ENCODE data around the gene MICAL3.

Gene MICAL3

DNA sequence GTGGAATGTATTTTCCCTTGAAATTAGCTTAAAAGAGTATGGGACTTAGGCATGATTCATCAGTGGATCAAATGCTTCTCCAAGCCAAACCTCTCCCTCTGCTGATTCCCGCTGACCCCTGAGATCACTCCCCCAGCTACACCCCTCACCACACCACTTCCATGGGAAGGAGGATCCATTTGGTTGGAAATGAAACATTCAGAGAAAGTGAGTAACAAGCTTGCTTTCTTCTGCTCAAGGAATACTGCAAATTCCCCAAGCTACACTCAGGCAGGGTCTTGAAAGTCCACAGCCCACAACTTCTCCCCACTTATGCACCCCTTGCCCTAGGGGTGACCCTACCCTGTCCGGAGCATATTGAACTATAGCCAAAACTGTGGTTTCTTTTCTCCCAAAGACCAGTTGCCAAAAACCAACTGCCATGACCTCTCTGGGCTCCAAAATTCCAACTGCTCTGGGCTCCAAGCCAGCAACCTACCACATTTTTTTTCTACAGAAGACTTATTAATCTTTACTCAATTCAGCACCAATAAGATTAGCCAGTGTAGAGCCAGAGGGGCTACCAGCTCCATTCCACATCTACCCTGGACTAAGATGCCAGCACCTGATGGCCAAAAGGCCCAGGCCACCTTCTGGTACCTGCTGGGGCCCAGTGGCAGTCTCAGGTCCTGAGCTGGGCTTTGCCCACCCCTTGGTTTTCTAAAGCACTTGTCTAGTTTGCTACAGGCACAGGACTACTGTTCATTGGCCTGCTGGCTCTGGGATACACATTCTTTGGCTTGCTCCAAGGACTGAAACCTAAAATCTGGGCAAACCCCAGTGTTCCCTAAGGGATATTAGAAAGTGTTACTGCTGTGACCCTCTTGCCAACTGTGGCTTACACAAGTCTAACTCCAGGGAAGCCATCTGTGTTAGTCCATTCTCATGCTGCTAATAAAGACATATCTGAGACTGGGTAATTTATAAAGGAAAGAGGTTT is 101.1 kb downstream of the MICAL3 start:
- DNase-seq = no peak

DNA sequence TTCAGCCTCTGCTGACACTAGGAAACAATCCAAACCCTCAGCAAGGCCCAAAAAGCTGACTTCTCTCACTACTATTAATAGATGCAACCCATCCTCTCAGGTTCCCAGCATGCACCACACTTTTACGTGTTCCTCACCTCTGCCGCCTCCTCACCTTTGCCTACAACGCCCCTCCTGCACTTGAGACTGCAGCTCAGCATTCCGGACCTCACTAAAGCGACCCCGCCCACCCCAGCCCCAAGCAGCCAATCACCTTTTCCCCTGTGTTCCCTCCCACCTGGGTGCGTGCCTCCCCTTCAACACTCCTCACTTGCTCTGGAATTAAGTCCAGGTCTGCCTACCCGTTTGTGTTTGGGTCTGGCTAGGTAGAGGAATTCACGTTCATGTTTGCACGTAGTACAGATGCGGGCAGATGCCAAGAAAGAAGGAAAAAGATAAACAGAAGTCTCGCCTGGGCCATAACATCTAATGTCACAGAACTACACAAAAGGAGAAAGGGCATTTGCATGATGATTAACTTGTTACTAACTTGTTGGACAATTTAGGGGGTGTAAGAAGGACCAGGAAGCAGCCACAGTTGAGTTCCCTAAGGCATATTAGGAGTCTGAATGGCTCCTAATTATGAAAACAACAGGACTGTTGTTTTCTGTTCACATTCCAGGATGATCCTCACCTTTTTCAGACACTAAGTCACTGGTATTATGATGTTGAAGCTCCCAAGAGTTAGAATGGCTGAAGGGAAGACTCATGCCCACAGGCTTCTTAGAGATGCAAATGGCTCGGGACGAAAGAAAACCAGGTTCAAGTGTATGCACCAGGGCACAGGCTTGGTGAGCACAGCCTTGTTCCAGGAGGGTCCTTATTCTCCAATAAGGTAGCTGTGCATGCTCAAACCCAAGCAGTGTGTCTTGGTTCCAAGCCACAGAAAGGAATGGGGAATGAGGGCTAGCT is 102.2 kb downstream of the MICAL3 start:
- no peak for DNase-seq

DNA sequence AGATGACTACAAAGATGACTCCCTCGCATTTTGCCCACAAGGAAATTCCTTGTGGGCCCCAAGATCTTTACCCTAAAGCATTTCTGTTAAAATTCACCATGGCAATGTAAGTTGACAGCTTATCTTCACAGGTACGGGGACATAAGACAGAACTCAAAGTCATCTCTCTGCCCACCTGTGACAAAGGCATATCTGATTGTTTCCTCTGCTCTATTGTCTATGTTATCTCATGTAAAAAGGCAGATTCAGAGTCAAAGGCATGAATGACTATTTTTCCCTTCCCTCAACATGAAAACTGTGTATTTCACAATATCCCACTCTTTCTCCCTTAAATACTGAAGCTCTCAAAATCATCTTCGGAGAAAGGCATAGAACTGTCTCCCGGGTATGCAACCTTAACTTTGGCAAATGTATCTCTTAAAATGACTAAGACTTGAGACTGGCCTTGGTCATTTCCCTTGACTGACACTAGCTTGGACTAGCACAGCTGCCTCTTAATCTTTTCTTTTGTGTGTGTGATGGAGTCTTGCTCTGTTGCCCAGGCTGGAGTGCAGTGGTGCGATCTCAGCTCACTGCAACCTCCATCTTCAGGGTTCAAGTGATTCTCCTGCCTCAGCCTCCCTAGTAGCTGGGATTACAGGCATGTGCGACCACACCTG is 103.2 kb downstream of the MICAL3 start:
- no peak for DNase-seq

DNA sequence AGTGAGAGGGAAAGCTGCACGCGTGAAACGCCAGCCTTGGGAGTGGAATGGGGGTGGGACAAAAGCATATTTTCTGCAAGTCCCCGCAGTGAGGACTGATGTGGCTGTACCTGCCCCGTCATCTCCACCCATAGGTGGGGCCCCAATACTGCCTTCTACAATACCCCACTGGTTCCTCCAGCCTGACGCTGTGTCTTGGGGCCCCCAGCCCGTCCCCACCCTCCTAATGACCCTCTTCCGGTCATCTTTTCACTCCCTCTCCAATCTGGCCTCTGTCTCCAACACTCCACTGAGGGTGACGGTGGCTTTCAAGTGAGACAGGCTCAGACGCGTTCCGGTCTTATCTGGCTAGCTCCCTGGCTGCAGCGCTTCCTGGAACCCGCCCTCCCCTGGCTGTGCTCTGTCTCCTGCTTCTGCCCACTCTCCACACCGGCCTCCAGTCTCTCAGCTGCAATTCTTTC is 104.2 kb downstream of the MICAL3 start:
- no peak for DNase-seq

DNA sequence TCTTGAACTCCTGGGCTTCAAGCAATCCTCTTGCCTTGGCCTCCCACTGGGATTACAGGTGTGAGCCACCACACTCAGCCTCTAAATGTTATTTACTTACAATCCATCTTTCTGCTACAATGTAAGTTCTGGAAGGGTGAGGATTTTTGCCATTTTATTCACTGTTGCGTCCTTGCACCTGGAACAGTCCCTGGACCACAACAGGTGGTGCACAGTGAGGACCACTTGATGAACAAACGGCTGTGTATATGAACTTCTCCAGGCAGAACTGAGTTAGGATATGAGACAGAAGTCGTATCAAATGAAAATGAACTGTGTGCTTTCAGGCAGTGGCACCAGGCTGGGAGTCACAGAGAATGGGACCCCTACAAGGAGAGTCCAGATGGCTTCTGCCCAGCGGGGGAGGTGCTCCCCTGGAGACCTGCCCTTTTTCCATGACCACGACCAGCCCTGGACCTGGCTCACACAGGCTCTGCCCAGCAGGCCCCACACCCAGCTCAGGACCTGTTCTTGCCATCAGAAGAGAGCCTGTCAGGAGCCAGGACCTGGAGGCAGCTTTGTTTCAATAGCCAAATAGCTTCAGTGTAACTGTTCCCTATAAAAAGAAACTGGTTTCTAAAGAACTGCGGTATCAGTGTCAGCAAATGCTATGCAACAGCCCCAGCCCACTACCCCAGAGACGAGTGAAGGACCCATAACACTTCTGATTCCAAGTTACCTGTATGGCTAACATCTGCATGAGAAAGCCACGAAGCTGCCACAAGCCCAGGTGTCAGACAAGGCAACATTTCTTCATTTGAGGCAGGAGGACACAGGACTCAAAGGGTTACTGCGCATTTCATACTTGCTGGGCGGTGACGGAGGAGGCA is 104.9 kb downstream of the MICAL3 start:
- DNase-seq = no peak

DNA sequence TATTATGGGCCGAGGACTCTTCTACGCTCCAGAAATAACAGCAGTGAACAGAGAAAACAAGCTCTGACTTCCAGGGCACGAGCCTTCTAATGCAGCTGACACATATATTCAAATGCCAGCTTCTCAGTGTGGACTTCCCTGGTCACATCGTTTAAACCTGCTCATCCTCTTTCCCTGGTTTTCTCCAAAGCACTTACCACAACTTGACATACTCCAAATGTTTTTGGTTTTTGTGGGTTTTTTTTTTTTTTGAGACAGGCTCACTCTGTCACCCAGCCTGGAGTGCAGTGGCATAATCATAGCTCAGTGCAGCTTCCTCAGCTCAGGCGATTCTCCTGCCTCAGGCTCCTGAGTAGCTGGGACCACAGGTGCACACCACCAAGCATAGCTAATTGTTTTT is 105.5 kb downstream of the MICAL3 start:
- no peak for DNase-seq

DNA sequence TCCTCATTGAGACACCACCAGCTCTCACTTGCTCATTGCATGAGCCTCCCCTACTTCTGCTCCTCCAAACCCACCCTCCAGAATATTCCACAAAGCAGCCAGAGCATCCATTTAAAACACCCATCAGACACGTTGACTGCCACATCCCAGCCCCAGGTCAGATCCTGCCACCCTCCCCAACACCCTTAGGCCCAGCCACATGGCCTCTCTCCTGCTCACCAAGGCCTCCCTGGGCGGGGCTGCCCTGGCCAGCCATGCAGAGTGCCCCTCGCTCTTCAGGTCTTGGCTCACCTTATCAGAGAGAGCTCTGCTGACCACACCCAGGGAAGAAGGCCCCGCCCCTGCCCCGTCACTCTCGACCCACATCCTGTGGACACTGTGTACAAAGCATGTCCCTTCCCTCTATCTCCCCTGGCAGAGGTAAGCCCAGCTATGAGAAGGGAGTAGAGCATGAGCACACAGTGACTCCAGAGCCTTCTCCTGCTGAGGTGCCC is 106.8 kb downstream of the MICAL3 start:
- DNase-seq = no peak

DNA sequence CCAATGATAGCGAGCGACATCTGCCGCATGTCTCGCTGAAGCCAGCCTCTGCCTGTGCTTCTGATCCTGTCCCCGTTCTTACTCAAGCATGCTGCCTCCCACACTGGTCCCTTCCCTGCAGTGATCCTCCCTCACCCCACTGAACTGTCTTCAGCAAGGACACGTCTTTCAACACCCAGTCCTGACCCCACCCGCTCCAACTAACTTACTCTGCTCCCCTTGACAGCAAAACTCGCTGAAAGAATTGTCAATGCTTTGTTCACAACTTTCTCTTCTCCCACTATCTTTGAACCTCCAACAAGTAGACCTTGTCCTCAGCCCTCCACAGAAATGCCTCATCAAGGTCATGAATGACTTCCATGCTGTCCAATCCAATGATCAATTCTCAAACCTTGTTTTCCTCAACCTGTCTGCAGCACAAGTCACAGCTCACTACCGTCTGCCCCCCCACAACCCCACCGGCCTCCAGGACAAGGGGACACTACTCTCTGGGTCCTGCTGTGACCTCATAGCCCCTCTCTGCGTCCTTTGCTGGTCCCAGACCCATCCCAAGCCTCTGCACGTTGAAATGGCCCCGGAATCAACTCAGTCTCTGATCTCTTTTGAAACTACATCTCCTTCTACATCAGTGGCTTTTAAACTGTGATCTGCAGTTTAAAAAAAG is 108.0 kb downstream of the MICAL3 start:
- DNase-seq = no peak

DNA sequence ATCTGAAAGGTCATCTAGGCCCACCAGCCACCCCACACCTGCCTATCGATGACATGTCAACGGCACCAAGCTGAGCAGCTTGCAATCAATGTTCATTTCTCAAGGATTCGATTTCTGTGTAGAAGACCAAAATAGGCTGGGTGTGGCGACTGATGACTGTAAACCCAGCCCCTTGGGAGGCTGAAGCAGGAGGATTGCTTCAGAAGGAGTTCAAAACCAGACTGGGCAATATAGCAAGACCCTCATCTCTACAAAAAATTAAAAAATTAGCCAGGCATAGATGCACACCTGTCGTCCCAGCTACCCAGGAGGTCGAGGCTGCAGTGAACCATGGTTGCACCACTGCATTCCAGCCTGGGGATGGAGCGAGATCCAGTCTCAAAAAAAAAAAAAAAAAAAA is 108.7 kb downstream of the MICAL3 start:
- DNase-seq = no peak

DNA sequence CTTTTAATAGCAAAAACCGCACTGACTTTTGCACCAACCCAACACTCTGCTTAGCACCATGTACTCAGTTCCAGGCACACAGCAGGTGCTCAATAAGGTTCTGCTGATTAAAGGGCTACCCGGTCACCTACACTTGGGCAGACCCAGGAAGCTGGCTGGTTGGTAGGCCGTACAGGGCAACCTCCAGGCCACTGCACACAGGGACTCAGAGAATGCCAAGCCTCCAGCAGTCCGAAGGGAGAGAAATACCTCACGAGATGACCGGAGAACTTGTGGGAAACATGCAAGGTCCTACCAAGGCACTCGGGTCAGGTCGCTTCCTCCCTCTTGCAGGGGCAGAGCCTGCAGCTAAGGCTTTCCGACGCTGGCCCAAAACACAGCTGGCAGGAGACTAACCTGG is 109.2 kb downstream of the MICAL3 start:
- no peak for DNase-seq

DNA sequence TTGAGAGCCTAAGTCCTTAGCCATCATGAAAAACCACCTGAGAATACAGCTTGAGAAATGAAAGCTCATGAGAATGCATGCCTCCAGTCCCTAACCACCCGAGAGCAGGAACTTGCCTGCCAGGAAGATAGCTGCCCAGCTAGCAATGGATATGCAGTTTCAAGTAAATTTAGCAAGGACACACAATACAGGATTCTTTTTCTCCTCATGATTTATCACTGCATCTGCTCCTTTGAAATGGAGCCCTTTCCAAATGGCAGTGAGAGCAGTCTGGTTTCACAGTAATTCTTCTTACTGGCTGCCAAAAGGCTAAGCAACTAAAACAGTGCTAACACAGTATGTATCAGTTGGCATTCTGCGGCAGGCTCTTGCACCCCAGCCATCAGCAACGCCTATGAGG is 109.9 kb downstream of the MICAL3 start:
- no peak for DNase-seq

DNA sequence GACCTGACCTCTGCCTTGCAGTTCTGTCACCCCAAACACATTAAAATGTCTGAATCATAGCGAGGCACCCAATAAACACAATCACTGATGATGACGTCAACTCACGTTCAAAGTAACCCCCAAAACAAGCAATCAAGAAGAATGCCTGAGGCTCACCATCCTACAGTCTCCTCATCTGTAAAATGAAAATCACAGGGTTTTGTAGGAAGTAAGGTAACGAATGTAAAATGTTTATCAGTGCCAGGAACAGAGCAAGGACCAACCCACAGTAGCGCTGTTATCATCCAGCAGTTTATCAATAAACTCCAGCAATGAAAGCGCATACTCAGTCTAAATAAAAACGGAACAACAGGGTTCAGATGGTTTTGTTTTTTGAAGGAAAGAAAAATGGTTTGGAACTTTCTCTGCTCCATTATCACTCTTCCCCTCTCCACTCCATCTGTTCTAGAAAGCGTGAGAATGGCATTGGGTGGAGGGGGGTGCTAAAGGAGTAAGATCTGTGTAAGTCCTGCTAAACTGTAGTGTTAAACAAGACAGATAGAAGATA is 110.5 kb downstream of the MICAL3 start:
- DNase-seq = no peak

DNA sequence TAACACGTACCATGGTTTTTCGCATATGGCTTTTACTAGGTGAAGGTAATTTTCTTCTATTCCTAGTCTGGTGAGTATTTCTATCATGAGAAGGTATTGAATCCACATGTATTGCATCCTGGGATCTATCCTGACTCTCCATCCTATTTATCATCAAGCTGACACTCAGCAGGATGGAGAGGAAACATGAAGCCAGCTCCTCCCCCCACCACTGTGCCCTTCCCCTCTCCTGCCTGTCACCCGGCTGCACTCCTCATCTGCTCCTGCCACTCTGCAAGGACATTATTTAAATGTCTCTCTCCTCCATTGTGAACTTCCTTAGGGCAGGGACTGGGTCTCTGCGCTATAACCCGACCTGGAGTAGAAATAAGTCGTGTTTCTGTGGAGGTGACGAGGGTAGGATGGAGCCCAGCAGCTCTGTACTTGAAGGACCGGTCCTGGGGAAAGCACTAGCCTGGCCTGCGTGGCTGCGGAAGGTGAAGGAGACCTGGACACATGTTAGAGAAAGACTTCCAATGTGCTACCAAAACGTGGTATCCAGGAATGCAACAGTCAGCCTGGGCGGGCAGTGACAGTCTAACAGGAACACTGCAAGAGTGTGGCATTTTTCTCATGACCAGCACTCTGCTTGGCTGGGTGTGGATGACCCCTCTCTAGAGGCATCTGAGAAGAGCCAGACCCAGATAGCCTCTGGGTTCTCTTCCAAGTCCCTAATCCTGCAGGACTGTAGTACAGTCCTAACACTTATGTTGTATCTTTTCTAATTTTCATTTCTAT is 111.2 kb downstream of the MICAL3 start:
- DNase-seq = no peak

DNA sequence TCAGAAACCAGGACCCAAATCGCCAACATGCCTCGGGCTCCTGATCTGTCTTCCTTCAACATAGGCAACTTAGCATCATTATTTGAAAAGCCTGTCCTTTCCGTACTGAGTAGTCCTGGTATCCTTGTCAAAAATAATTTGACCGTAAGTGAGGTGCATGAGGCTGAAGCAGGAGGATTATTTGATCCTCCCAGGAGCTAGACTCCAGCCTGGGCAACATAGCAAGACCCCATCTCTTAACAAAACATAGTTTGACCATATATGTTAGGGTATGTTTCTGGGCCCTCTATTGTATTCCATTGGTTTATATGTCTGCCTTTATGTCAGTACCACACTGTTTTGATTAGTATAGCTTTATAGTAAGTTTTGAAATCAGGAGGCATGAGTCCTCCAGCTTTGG is 112.5 kb downstream of the MICAL3 start:
- DNase-seq = no peak

DNA sequence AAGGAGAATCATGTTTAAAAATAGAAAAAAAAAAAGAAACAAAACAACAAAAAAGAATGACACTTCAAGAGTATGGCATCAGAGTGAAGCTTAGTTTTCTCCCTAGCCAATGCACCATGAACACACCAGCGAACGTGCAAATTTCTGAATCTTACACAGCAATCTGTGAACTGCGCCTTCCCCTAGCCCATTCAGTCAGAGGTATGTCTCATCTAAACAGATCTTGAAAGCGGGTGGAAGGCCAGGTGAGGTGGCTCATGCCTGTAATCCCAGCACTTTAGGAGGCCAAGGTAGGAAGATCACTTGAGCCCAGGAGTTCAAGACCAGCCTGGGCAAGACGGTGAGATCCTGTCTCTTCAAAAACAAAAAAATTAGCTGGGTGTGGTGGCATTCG is 113.1 kb downstream of the MICAL3 start:
- DNase-seq = no peak

DNA sequence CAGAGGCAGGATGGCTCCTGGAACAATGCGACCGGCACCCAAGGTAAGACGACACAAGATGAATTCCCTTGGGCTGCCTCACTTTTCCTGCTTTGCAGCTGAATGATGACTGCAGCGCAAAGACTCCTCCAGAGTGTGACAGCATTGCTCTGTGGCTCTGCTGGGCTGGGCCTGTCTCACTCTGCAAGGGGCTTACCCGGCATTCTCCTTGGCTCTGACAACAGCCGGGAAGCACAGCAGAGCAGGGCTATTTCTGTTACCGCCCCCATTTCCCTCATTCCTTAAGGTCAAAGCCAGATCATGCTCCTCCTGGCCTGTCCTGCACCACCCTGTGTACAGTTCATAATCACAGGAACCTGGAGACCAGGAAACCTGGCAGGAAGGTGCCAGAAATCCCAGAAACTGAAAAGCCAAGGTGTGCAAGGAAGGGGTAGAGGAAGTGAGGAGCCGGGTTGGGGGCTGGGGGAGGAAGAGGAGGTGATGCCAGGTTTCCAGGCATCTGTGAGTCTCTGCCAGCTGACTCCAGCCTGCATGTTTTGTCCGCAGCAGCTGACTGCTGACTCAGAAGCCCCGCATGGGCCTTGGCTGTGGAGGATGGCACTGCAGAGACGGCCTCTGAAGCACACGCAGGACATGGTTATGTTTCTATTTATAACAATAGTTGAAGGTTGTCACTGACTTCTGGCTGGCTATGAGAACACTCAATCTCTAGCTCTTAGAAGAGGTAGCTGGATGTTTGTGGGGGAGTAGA is 113.6 kb downstream of the MICAL3 start:
- DNase-seq = no peak

DNA sequence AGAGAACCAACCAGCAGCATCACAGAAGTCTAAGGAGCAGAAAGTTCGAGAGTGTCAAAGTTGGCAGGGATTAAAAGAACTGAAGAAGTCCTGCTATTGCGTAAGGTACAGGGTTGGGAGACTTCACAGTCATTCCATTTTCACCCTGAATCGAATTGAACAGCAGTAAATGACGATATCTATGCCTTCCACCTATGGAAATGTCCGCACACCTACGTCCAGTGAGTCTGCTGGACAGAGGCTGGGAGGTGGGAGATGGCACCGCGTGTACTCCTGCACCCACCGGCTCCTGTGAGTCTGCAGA is 116.7 kb downstream of the MICAL3 start:
- no peak for DNase-seq

DNA sequence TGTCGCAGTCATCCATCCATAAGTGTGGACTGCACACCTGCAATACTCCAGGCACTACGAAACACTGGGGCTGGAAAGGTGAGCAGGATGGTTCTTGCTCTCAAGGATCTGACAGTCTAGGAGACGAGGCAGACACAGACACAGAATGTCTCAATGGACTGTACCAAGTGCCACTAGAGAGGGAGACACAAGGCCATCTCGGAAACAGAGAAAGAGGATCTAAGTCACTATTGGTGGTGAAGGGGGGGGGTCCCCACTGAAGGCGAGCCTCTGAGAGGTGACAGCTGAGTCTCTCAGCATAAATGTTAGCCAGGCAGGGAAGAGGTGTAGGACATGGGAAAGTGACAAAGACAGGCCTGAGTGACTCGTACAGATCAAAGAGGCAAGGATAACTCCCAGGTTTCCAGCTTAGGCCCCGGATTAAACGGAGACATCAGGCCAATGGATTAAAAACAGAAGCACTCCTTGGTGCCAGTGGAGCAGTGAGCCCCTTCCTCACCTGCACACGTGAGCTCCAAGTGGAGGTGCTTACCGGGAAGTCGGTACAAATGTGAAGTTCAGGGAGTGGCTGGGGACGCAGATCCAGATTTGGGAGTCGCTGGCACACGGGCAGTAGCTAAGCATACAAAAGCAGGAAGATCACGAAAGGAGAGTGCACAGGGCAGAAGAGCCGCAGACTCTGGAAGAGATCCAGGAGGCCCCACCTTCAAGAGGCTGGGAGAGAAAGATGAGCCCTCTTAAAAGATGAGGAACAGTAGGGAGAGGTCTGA is 117.2 kb downstream of the MICAL3 start:
- DNase-seq = no peak

DNA sequence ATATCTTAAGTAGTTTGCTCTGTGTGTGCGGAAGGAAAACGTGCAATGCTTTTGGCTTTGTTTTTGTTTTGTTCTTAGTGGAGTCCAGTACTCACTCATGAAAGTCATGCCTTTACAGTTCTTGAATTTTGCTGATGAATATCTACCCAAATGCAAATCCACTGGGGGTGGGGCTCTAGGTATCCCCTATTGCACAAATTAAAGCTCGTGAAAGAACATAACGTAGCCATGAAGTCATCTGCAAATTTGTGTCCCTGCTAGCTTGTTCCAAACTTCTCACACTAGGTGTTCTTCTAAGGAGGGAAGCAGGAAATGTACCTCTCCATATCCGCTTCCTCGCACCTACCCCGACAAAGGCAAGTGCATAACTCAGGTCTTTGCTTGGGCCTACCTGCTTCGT is 118.9 kb downstream of the MICAL3 start:
- DNase-seq = no peak
